HCEC 1CT (cell line): ENCODE data around the gene LMBR1L.
A peak's percentile ranks its signal among the peaks of the same experiment; 100 is the strongest.
"Not testable (repeated sequence)": the region's sequence is repeated elsewhere in the genome, so short reads cannot be mapped to it uniquely, and the experiment has no call there.

ENCODE experiments used
- DNase-seq: peaks from one replicate; pipeline ENCODE4 v3.0.0-alpha.2; 2017

Gene LMBR1L

DNA sequence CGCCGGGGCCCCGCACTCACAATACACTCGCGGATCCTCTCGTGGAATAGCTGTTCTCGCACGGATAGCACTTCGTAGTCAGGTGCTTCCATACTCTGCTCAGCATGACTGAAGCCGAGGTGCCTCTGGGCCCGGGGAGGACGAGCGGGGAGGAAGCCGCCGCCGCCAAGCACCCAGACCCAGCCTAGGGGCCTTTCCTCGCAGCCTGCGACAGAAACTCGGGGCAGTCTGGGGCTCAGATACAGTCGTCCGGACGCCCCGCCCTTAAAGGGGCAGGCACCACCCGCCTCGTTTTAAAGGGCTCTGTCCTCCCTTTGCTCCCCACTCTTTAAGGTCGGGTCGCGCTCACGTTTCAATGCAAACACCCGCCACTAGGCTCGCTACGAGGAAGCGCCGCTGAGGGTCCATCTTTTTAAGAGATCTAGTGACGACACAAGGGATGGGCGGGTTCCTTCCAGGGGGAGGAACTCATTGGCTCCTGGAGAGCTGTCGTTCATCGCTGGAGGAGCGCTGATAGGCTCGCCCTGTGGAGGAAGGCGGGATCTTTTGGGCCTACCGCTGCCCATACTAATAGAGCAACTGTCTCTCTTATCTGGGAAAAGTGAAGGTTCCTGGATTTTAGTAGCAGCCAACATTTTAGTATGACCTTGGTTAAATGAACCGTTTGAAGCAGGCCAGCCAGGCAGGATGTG, at the start of gene LMBR1L:
LMBR1L (minus strand) TSS at position 384 of the 692 bp plus-strand sequence; CDS start at position 92, 292 bp downstream.
- peak; percentile 98 for DNase-seq

DNA sequence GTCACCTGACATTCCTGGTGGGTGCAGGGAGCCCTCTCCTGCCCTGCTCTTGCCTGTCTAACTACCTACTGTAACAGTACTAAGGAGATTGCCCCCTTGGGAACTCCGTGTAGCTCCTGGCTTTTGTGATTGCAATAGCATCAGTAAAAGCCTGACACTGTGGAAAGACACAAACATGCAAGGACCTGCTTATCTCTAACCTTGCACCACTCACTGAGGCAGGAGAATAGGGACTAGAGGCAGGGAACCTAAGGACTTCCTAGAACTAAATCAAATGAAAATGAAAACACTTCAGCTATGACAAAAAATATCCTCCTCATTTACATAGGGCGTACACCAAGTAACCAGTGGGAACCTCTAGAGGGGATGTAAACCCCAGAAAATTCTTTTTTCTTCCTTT, 49.8 kb upstream of the LMBR1L start:
- DNase-seq = no peak

GRCh38 chr12:49154221-49154620, 43.6 kb upstream of the LMBR1L start:
- DNase-seq = no peak

- DNase-seq = no peak
Measured at GRCh38 chr12:49147384-49147783, 36.7 kb upstream of the LMBR1L start.

DNA sequence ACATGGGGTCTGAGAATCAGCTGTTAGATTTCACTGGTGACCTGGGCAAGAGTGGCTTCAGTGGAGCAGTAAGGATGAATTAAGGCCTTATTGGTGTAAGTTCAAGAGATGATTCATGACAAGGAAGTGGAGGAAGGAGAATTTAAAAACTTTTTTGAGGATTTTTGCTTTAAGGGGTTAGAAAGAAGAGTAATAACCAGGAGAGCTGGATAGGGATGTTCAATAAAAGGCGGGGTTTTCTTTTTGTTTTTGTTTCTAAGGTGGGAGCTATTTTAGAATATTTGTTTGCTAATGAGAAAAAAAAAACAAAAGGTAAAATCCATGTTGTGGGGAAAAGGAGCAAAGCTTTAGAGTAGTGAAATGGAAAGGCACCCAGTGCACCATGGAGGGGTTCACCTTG, 35.8 kb upstream of the LMBR1L start:
- no peak for DNase-seq

DNA sequence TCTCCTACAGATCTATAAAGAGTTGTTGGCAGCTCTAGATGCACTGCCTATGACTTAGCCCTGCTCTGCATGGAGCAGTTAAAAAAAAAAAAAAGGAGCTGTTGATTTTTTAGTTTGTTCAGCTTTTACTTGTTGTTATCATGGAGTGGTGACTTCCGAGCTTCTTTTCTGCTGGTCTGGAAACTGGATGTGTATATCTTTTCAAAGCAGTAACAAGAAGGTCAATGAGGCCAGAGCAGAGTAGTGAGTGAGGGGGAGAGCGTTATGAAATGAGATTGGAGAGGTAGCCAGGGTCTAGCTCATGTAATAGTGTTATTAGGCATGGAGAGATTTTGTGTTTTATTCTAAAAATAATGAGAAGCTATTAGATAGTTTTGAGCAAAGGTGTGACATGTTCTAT, 33.7 kb upstream of the LMBR1L start:
- DNase-seq = no peak

DNA sequence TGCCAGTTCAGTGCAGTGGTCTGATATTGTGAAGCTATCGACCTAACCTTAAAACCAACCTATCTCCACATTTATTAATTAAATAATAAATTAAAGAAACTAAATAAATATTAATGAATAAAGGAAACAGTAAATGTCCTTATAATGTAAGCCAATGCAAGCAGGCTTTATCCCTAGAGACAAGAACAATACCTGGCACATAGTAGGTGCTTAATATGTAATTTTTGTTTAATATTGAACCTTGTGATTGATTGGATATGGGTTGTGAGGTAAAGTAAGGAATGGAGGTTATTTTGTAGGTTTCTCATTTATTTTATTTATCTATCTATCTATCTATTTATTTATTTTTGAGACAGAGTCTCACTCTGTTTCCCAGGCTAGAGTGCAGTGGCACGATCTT, 28.4 kb upstream of the LMBR1L start:
- no peak for DNase-seq

DNA sequence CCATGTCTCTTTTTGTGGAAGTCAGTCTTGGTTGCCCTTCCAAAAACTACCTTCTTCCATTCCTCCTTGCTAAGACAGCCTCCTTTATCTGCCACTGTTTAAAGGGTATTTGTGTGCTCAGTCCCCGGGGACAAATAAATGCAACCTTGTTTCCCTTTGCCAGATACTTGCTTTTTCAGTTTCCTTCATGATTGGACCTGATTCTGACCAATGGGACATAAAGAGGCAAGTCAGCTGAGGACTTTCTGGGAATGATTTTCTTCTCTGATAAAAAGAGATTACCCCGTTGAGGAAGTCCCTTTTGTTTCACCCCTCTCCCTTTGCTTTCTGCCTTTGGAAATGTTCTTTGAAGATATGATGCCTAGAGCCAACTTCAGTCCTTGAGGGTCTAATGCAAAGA, 27.9 kb upstream of the LMBR1L start:
- DNase-seq = no peak

GRCh38 chr12:49137476-49137875, 26.8 kb upstream of the LMBR1L start:
- DNase-seq = no peak

- not testable (repeated sequence) for DNase-seq
Measured at GRCh38 chr12:49136997-49137396, 26.4 kb upstream of the LMBR1L start.

DNA sequence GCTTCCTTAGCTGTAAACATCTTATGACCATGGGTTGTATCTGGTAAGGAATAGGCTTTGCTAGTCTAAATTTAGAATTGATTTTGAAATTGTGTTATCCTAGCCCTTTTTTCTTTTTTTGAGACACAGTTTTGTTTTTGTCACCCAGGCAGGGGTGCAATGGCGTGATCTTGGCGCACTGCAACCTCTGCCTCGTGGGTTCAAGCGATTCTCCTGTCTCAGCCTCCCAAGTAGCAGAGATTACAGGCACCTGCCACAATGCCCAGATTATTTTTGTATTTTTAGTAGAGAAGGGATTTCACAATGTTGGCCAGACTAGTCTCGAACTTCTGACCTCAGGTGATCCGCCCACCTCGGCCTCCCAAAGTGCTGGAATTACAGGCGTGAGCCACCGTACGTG, 22.9 kb upstream of the LMBR1L start:
- DNase-seq = no peak

DNA sequence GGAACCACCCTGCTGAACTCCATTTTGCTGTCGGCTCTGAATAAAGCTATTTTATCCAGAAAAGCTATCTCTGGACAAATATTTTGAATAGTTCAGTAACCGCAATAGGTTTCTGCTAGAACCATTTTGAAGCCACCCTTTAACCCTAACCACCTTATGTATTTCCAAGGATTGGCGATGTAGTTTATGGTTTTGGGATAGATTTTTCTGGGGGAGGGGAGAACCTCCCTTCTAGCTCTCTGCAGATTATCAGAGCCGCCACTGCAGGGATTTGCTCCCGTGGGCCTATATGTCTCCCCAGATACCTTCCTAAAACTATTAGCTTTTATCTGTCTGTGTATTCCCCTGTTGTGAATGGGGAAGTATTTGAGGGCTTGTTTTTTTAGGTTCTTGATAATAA, 22.4 kb upstream of the LMBR1L start:
- DNase-seq = no peak

DNA sequence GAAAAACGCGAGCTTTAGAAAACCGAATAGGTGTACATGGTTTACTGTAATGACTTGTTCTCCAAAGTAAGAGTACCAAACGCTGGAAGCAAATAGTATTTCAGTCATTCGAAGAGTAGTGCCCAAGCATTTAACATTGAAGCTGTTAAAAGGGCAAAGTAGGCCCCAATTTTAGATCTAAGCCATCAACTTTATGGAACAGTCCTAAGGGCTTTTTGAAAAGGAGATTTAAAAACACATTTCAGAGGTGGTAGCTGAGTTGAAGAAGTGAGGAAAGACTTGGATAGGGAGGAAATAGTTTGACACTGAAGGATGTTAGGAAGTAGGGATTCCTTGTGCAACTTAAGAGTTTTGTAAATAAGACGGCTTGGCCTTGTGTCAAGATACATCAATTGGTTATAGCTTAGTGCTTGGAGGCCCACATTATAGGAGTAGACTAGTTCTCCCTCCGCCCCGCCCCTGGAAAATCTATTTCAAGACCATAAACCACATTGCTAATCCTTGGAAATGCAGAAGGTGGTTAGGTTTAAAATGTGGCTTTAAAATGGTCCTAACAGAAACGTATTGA, 21.3 kb upstream of the LMBR1L start:
- peak; percentile 66 for DNase-seq

- peak; percentile 82 for DNase-seq
Measured at GRCh38 chr12:49131051-49131893, 20.6 kb upstream of the LMBR1L start, which contains the start of gene TUBA1B. TSS of gene TUBA1B (minus strand) at chr12:49131395. CDS start at chr12:49131300, 95 bp downstream.

DNA sequence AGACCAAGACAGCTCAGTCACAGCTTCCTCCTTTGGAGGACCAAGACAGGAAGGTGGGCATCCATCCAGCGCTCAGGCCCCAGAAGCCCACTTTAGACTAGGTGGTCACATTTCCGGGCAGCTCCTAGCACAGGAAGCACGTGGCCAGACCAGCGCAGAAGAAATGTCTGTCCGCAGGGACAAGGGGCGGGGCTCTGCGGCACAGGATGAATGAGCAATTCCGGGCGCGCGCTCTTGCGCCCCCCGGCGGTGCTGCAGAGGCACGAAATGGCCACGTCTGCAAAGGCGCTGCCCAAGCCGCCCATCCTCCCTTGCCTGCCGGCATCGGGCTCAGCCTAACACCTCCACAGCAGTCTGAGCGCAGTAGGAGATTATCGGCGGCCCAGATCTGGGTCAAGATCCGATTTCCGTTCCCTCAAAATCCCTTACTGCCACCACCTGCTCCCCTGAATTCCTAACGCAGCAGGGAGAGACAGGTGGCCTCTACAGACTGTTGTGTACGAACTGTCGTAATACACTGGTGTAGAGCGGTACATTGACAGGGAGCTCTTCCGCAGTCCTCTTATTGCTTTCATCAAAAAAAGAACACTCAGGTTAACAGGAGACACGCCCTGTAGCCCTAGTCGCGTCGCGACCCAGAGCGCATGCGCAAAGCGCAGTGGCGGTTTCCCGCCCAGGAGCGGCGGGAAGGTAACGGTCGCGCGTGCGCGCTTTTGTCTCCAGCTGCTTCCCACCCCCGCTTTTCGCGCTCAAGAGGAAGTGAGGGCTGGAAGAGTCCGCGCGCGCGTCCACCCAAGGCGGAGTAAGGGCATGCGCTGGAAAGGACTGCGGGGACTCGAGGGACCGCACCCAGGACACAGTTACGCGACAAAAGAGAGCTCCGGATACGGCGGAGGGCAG, 19.8 kb upstream of the LMBR1L start:
- DNase-seq = peak; percentile 92

DNA sequence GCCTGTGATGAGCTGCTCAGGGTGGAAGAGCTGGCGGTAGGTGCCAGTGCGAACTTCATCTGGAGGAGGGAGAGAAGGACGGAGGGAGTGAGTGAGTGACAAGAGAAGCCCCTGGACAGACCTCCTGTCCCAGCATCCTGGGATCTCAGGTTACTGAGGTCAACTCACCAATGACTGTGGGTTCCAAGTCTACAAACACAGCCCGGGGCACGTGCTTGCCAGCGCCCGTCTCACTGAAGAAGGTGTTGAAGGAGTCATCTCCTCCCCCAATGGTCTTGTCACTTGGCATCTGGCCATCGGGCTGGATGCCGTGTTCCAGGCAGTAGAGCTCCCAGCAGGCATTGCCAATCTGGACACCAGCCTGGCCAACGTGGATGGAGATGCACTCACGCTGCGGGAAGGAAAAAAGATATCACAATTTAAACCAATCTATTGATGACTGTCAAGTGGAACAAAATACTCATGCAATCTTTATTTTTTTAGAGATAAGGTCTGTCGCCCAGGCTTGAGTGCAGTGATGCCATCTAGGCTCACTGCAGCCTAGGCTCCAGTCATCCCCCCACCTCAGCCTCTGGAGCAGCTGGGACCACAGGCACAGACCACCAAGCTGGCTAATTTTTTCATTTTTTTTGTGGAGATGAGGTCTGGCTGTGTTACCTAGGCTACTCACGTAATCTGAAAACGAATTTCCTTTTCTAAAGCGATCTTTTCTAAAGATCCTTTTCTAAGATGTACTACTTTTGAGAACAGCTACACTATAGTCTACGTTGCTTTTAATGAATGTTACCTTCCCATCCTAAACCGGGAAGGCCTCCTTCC, 18.9 kb upstream of the LMBR1L start:
- DNase-seq = no peak

DNA sequence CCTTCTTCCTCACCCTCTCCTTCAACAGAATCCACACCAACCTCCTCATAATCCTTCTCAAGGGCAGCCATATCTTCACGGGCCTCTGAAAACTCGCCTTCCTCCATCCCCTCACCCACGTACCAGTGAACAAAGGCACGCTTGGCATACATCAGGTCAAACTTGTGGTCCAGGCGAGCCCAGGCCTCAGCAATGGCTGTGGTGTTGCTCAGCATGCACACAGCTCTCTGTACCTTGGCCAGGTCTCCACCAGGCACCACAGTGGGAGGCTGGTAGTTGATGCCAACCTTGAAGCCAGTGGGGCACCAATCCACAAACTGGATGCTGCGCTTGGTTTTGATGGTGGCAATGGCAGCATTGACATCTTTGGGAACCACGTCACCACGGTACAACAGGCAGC, 17.3 kb upstream of the LMBR1L start:
- DNase-seq = not testable (repeated sequence)

DNA sequence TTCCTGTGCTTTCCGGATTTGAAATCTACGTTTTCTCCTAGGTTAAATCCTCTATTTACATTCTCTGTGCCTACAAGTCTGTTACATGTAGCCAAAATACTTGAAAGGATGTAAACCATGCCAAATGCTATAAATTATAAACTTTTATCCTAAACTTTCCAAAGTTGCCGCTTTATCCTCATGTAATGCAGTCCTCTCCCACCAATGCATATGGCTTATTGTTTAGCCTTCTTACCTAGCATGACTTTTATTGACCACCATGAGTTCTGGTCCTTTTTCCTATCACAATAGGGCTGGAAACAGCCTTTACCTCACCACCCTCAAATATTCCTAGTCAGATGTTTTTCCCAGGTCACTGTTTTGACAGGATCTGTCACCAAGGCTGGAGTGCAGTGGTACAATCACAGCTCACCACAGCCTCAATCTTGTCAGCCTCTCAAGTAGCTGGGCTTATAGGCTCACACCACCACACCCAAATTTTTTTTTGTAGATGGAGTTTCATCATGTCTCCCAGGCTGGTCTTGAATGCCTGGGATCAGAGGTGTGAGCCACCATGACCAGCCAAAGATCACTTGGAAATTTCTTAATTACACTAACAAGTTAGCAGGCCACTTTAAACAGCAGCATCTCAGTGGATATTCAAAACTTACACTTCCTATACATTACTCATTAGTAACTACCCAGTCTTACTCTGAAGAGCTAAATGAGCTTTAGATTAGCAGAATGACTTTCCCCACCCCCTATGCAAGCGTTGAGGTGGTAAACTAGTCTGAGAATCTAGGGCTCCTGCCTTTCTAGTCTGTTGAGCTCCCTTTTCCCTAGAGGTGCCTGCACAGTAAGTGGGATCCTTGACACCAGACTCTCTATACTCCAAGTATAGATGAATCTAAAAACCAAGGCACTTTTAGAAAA, 16.5 kb upstream of the LMBR1L start:
- peak; percentile 25 for DNase-seq

- DNase-seq = peak; percentile 67
Measured at GRCh38 chr12:49121047-49121696, 10.5 kb upstream of the LMBR1L start.

- DNase-seq = no peak
Measured at GRCh38 chr12:49111206-49111605, 559 bp upstream of the LMBR1L start.
